ENCODE measurements around the gene TMEM95. TPM values are rescaled to one million over a fixed set of nuclear protein-coding genes. Genes with fewer than 3 reads are reported as not detected.
A peak's percentile ranks its signal among the peaks of the same experiment; 100 is the strongest.
"Not testable (repeated sequence)": the region's sequence is repeated elsewhere in the genome, so short reads cannot be mapped to it uniquely, and the experiment has no call there.

Gene TMEM95
- total RNA-seq, 1 donor from 2014 or later = not detected

GRCh38 chr17:7346761-7347614, 8.0 kb upstream of the TMEM95 start:
- no peak for DNase-seq

GRCh38 chr17:7347630-7348477, 7.1 kb upstream of the TMEM95 start:
- no peak for DNase-seq

GRCh38 chr17:7348478-7349242, 6.3 kb upstream of the TMEM95 start:
- no peak for DNase-seq

GRCh38 chr17:7351665-7352502, 3.1 kb upstream of the TMEM95 start, which contains the start of gene KCTD11:
TSS of gene KCTD11 (plus strand) at chr17:7352162.
- peak; percentile 56 for DNase-seq

GRCh38 chr17:7352503-7352889, 2.5 kb upstream of the TMEM95 start:
- DNase-seq = no peak

- DNase-seq = no peak
Measured at GRCh38 chr17:7352910-7353635, 1.9 kb upstream of the TMEM95 start.

GRCh38 chr17:7354262-7354843, 603 bp upstream of the TMEM95 start:
- peak; percentile 31 for DNase-seq

GRCh38 chr17:7355573-7355972, 617 bp downstream of the TMEM95 start:
- DNase-seq = no peak

- peak; percentile 42 for DNase-seq
Measured at GRCh38 chr17:7356072-7356549, 1.2 kb downstream of the TMEM95 start.

- peak; percentile 37 for DNase-seq
Measured at GRCh38 chr17:7356756-7357155, 1.8 kb downstream of the TMEM95 start.

- no peak for DNase-seq
Measured at GRCh38 chr17:7357381-7357780, 2.4 kb downstream of the TMEM95 start.

GRCh38 chr17:7361906-7362305, 7.0 kb downstream of the TMEM95 start:
- no peak for DNase-seq

- DNase-seq = no peak
Measured at GRCh38 chr17:7363311-7363710, 8.4 kb downstream of the TMEM95 start.

GRCh38 chr17:7365963-7366362, 11.0 kb downstream of the TMEM95 start:
- DNase-seq = not testable (repeated sequence)

GRCh38 chr17:7367083-7367482, 12.1 kb downstream of the TMEM95 start:
- DNase-seq = no peak

- no peak for DNase-seq
Measured at GRCh38 chr17:7367918-7368598, 13.1 kb downstream of the TMEM95 start.

GRCh38 chr17:7368599-7368994, 13.6 kb downstream of the TMEM95 start:
- not testable (repeated sequence) for DNase-seq

GRCh38 chr17:7369825-7370224, 14.9 kb downstream of the TMEM95 start:
- no peak for DNase-seq

- DNase-seq = no peak
Measured at GRCh38 chr17:7370853-7371252, 15.9 kb downstream of the TMEM95 start.

- no peak for DNase-seq
Measured at GRCh38 chr17:7374353-7374752, 19.4 kb downstream of the TMEM95 start.
